Fibroblast of villous mesenchyme (primary cell): Measurements from ENCODE around the gene FAM184B. TPM values are rescaled to one million over a fixed set of nuclear protein-coding genes. Genes with fewer than 3 reads are reported as not detected.

Experiments
- DNase-seq: peaks from one replicate; pipeline ENCODE4 v3.0.0-alpha.2; 2010; ENCODE audit warnings: low read depth
- H3K4me3 ChIP-seq: 2 replicates; pipeline ENCODE4 v1.5.1; 2011; ENCODE audit warnings: low read depth, mild to moderate bottlenecking, low read length
- total RNA-seq: library from RNA; depleted of rRNA; stranded (reverse); fragments of >200 nt; gene quantifications from 2 replicates; pipeline ENCODE4 v1.2.3, GENCODE V29; 2012
- TF ChIP-seq, protein P1 (sequence below): IDR thresholded peaks from 2 replicates; pipeline ENCODE4 v1.5.1; 2012; ENCODE audit warnings: low read depth, mild to moderate bottlenecking, low read length; ENCODE audit not compliant: insufficient read depth

FAM184B gene
- total RNA-seq, 1 donor: not detected

- TF ChIP-seq, protein P1, sequence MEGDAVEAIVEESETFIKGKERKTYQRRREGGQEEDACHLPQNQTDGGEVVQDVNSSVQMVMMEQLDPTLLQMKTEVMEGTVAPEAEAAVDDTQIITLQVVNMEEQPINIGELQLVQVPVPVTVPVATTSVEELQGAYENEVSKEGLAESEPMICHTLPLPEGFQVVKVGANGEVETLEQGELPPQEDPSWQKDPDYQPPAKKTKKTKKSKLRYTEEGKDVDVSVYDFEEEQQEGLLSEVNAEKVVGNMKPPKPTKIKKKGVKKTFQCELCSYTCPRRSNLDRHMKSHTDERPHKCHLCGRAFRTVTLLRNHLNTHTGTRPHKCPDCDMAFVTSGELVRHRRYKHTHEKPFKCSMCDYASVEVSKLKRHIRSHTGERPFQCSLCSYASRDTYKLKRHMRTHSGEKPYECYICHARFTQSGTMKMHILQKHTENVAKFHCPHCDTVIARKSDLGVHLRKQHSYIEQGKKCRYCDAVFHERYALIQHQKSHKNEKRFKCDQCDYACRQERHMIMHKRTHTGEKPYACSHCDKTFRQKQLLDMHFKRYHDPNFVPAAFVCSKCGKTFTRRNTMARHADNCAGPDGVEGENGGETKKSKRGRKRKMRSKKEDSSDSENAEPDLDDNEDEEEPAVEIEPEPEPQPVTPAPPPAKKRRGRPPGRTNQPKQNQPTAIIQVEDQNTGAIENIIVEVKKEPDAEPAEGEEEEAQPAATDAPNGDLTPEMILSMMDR: no peak
- no peak overlapping the region for H3K4me3 ChIP-seq
- no peak for DNase-seq
Measured at GRCh38 chr4:17605236-17605635, 176.2 kb downstream of the FAM184B start.

GRCh38 chr4:17599826-17600225 is 181.6 kb downstream of the FAM184B start:
- no peak overlapping the region for H3K4me3 ChIP-seq
- TF ChIP-seq, protein P1: no peak
- DNase-seq: no peak

GRCh38 chr4:17597517-17597916 is 183.9 kb downstream of the FAM184B start:
- no peak overlapping the region for H3K4me3 ChIP-seq
- TF ChIP-seq, protein P1: peak; percentile 30
- no peak for DNase-seq

DNA sequence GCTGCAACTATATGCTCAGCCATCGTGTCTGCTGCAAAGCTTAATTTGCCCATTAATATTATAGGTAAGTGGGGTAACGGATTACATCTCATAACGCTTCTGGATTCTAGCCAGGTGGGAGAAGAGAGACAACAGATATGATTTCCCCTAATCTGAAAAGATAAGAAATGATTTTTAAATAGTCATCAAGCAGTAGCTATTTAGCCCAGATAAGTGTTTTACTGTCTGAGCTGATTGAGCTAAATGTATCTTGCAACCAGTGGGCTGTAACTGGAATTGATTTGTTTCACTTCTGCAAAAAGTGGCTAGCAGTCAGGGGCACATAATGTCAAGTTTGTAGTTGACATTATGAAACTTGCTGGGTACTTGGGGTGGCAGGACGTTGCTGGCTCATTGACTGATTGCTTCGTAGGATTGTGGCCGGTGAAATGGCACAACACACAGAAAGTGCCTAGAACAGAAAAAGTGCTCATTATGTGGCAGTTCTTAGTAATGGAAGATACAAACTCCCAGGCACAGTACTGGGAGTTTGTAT is 185.9 kb downstream of the FAM184B start:
- TF ChIP-seq, protein P1: no peak
- no peak overlapping the region for H3K4me3 ChIP-seq
- DNase-seq: no peak

DNA sequence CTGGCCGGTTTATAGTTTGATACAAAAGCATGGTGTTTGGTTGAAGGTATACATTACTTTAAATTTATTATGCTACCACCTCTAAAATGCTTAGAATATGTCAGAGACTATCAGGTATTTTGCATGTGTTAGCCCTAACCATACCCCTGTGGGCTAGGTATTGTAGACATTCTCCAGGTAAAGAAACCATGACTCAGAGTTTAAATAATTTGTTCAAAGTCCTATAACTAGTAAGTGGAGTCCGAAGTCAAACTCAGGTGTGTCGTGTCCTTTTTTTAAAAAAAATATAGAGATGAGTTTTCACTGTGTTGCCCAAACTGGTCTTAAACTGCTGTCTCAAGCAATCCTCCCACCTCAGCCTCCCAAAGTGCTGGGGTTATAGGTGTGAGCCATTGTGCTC is 192.1 kb downstream of the FAM184B start:
- no peak overlapping the region for H3K4me3 ChIP-seq
- DNase-seq: no peak
- TF ChIP-seq, protein P1: no peak

DNA sequence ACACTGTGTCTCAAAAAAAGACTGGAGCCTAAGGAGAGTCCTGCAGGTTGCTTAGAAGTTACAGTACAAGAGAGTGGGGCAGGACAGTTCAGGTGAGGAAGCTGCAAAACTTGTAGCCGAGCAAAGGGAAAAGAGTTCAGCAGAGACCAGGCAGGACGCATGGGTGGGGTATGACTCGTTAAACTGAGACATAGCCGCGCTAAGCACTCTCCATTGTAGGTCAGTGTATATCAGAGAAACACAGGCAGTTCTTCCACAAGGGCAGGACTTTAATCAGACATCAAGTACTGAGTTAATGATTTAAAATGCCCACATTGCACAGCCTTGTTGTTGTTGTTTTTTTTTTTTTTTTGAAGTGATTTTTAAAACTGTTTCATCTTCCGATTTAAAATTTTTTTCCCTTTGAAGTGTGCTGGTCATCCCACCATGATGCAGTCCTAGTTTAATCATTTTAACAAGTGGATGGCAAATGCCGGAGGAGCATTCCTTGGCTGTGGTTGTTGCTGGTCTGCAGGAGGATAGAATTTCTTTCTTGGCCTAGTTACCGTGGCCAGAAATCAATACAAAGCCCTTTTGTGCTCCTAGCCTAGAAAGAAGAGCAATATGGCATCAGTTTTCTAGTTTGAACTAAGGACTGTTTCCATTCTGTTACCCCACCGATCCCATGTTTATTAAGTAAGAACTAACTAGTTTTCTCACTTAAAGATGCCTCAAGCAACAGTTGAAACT is 194.2 kb downstream of the FAM184B start:
- no peak for DNase-seq
- TF ChIP-seq, protein P1: no peak
- no peak overlapping the region for H3K4me3 ChIP-seq
